NK-92 treated with Interleukin-12 subunit alpha and Interleukin-12 subunit beta, amount 100 ng/mL, for 24 hours (cell line): ENCODE data around the gene ILKAP.
"Not testable (repeated sequence)": the region's sequence is repeated elsewhere in the genome, so short reads cannot be mapped to it uniquely, and the experiment has no call there.

Source experiments
- DNase-seq: peaks from one replicate; lab custom pipeline; 2025; lab: John Stamatoyannopoulos, UW

Gene ILKAP

DNA sequence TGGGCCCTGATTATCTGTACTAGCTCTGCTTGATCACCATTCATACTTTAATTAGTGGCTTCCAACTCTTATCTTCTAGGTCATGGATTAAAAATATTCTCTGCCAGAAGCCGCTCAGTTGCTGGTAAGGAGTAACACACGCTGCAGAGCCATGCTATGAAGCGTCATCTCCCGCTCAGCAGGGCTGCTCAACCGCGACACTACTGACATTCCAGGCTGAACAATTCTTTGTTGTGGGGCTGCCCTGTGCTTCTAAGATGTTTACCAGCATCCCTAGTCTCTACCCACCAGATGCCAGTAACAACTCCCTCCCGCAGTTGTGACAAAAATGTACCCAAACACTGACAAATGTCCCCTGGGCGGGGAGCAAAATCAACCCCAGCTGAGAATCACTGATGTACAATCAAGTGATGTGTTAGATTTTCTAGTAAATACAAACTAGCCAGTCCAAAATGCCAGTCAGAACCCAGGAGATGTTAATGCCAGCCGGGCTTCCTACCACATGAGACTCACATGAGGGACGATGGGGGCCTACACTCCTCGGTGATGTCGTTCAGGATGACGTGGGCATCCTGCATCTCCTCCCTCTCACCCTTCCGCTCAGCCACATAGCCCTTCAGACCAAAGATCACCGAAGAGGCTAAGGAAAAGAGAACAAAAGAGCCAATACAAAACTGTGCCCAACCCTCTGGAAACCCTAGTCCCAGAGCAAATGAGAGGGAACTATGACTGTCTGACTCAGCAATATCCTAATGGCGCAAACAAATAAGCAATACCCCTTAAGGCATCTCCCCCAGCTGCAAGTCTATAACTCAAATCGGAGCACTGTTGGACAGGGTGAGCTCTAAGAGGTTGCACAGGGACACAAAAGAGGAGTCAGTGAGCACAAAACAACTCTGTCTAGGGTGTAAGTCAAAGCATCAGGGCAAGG, 15.6 kb downstream of the ILKAP start:
- DNase-seq: no peak

DNA sequence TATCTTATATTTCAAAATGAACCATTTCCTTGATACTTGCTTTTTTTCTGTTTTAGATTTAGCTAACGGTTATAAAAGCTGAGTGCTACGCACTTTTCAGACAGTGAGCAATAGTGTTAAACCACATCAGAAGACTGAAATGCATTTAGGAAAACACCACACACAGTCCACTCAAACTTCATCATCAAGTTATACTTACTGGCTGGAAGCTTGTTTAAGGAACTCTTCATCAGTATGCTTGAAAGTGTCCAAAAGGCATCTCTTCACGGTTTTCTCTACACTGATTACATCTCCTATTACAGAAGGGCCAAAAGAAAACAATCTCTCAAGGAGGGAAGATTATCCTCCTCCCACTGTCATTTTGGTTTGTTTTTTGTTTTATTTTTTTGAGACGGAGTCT, 19.7 kb downstream of the ILKAP start:
- no peak for DNase-seq

DNA sequence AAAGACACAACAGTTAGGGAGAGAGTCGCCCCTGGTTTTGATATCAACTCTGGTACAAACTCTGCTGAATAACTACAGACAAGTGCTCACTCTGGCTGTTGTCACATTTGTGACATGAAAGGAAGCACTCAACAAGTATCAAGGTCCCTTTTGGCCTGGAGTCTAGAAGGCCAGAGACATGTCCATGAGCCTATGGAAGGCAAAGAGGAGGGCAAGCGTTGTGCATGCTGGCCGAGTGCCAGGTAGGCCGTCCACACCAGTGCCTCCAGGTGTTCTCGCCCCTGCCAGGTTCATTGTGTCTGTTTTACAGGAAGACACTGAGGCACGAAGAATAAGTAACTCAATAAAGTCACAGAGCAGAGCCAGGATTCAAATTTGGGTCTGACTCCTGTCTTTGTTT, 21.1 kb downstream of the ILKAP start:
- DNase-seq: no peak

DNA sequence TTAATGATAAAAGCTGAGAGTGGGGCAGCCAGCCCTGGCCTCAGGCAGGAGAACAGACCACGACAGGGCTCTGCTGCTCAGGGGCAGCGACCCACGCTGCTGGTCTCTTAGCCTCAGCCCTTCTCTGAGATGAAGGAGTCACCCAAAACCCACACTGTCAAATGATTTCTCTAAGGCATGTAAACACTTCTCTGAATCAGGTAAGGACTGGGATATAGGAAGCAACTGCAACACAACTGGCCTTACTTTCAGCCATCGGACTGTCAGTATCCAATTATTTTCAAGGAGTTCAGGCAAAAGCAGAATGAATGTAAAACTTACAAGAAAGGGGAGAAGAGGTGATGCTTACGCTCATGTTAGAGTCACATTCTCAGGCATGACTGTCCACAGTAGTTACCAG, 22.9 kb downstream of the ILKAP start:
- no peak for DNase-seq

DNA sequence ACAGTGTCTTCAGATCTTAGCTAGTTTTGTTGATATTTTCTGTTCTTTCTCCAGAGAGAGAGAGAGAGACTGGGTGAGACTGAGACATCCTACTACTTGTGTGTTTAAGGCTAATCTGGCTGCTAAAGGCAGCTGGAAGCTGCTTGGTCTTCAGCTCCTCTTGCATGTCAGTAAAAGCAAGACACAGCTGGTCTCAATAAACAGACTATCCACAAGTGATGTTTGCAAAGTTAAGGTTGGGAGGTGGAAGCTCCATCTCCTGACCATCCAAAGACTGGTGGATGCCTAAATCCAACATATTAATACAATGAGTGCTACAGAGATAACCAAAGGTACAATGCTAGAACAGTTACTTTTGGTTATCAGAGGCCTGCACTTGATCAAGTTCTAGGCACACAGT, 26.9 kb downstream of the ILKAP start:
- DNase-seq: no peak

DNA sequence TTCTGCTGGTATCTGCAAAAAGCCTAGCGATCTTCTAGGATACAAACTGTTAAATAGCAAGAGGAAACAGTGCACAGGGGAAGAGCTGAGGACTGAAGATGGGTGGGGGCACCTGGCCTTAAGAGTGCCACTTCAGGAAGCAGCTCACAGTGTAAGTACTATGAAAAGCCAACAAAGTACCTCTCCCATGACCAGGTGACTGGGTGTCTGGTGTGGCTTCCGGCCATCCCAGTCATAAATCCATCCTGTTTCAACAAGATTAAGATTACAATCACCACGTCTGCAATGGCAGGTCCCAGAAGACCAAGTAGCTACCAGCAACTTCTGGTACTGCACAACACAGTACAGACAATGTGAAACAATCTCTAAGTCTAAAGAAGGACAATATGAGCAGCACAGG, 28.8 kb downstream of the ILKAP start:
- DNase-seq: no peak

DNA sequence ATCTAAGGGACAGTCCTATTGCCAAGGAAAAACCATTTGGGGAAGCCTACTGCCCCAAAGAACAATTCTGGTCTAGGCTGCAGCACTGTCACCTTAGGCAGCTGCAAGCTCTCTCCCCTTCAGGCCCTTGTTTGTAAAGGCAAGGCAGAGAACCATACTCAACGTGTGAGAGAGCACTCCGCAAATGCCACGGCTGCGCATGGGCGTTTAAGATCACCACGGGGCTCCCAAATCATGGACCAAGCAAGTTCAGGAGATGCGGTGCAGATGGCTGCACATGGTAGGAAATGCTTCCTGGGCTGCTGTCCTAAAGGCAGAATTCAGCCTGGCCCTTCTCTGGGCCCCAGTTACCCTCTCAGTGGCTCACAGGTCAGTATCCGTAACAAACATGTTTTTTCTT, 29.2 kb downstream of the ILKAP start:
- no peak for DNase-seq

DNA sequence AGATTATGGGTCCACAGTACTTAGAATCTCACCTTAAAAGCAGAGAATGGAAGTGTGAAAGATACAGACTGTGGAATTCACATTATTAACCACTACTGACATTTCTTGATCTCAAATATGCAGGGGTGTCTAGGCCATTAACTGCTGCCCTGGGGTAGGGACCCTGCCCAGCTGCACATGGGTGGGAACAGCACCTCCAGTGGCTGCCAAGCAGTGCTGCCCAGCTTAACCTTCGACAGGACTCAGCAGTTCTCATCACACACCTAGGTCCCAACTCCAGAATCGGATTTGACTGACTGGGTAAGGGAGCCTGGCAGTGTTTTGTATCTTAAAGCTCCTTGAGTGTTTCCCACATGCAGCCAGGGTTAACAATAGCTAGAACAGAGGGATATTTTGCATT, 29.8 kb downstream of the ILKAP start:
- no peak for DNase-seq

DNA sequence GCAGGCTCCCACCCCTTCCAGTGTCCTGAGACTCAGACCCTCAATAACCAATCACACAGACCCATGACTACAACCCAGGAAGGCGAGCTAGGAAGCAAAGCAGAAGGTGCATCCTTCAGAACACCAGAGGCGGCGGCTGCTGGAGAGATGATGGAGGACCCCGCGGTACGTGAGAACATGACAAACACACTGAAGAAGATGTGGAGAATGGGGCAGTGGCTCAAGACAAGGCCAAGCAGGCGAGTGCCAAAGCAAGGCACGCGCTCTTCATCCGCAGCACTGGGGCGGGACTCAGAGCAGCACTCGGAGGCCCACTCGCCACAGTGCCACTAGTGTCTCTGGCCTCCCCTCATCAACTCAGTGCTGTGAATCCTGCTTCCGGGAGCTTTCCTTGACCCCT, 31.1 kb downstream of the ILKAP start:
- no peak for DNase-seq

DNA sequence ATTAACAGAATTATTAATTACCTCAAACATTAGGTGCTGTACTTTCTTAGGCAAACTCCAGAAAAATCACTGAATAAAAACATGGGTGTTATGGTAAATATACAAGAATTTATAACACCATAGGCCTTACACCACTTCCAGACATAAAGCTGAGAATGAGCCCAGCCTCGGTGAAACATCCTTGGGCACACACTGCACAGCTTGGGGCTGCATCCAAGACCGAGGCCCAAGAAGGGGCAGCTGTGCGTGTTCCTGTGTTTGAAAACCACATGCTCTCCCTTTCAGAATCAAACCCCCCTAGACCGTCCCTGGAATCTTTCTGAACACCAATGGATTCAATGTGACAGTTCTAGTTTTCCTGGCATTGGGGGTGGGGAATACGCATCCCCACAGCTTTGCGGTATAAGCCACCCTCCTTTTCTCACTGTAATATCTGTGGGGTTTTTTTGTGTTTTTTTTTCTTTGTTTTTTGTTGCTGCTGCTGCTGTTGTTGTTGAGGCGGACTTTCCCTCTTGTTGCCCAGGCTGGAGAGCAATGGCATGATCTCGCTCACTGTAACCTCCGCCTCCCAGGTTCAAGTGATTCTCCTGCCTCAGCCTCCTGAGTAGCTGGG, 31.8 kb downstream of the ILKAP start:
- no peak for DNase-seq

DNA sequence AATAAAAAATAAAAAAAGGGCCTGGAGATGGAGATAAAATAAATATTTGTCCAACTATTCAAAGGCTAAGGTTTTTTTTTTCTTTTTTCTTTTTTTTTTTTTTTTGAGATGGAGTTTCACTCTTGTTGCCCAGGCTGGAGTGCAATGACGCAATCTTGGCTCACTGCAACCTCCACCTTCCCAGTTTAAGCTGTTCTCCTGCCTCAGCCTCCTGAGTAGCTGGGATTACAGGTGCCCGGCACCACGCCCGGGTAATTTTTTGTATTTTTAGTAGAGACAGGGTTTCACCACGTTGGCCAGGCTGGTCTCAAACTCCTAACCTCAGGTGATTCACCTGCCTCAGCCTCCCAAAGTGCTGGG, 32.4 kb downstream of the ILKAP start:
- not testable (repeated sequence) for DNase-seq

DNA sequence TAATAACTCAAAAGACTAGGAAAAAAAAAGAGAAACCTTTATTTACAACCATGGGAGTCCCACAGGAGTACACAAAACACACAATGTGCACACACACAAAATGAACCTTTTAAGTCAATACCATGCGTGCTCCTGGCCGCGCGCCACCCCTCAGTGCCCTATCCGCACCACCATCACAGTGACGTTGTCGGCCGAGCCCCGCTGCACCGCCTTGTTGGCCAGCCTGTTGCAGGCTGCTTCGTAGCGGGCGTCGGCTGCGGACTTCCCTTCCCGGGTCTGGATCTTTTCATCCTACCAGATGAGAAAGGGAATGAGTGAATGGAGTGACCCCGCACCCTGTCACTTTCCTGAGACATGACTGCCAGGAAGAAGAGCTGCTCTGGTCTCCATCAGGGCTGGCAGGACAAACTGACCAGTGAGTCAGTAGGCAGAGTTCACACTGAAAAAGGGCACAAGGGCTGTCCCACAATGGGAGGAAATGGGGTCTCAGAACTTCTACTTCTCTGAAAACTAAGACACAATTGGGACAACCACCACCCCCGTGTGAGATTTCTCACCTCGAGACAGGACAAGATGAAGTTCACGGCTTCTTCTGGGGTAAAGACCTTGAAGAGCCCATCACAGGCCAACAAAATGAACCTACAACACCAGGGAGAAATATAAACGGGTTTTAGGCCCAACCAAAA, 33.0 kb downstream of the ILKAP start:
- DNase-seq: no peak

DNA sequence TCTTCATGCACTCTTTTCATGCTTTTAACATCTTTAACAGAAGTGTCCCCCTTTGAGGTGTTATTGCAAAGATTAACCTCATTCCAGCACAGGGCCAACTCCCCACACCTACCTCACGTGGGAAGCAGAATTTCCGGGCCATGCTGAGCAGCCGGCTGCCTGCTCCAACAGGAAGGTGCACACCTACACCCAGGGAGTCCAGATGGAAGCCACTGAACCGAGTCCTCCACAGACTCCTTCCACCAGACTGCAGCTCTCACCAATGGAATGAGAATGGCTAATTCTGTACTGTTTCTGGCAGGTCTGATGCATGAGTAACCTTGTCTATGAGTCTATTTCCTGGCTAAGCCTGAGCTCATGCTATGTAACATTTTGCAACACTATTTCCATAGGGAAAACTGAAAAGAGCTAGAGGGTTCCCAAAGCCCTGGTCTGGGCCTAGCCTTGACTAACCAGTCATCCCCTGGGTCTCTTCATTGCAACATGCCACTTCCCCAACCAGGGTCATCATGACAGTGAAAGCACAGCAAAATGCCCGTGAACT, 33.7 kb downstream of the ILKAP start:
- DNase-seq: no peak

DNA sequence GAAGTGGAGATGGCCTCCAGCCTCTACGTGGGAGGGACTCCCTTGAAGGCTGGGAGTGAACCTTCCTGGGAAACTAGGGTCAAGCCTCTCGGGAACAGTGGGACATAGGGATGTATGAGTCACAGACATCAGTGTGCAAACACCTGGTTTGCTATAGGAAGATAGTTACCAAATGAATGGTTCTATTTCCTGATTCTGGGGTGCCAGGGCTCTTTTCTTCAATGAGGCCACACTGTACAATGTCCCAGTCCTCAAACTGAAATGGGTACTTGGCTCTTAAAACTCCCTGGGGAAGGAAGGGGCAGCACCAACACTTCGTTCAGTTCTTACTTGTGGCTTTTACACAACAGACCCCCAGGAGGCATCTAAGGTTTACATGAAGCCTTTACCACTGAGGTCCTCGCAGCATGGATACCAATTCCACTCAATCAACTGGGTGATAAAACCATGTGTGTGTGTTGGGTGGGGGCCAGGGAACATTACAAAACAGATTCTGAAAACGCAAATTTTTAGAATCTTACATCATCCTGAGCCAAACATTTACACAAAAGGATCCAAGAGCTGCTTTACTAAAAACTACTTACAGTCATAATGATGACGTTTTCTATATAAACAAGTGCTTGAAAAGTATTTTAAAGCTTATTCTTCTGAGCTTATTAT, 34.3 kb downstream of the ILKAP start:
- no peak for DNase-seq

DNA sequence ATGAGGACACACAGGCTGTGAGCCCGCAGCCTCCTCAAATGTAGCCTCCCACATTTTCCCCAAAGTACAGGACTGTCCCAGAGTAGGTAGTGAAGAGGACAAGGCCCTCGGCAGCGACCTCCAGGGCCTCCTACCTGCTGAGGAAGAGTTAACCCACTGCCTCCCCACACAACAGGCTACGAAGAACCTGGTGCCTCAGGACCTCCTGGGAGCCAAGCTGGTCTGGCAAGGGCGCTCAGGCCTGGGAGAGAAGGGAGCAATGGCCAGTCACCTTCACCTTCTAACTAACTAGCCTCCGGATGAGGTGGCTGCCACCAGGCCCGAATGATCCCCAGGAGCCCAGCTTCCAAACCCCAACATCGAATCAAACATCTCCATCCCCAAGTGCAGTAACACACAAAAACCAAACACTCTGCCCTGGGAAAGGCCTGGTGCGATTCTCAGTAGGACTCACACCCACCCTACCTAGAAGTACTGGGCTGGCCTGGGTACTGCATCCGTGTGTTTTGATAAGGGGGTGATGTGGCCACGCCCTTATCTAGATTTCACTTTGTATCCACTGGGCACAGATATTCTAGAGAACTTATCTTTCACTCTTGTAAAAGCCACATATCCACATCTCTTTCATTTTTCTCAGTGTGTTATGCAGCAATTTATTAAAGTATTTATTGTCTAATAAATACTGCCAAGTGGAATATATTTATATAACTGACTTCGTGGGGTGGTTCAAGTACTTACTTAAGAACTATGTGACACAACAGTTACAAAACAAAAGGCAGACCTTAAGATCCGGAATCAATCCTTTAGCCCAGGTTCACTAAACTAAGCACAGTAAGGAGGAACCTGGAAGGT, 35.1 kb downstream of the ILKAP start:
- no peak for DNase-seq

DNA sequence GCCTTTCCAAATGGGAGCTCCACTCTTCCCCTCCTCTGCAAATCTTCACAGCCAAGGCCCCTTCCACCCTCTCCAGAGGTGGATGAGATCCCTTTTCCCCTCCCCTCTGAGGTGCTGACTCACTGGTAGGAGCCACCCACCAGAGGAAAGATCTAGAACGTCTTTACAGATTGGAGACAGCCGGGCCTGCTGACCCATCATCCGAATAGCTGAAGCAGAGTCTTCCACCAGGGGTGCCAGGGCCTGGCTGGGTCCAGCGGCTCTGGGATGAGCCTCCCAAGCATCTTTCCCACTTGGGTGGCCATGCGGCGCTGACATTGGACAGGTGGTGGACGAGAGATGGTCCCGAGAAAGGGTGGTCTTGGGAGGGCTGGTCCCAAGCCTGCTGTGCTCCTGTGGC, 35.7 kb downstream of the ILKAP start:
- DNase-seq: no peak

DNA sequence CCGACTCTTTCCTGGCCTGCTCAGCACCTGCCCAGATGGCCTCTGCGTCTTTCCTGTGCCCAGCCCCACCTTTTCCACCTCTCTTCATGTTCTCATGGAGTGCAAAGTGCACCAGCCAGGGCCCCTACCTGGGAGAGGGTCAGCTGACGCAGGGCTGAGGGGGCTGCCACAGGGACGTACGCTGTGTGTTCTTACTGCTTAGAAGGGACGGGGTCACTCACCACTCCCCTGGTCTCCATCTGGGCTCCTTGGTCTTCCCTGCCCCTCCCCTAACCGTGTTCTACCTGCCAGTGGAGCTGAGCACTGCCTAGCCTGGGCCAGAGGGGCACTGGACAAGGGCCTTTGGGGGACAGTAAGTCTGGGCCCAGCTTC, 36.2 kb downstream of the ILKAP start:
- no peak for DNase-seq

DNA sequence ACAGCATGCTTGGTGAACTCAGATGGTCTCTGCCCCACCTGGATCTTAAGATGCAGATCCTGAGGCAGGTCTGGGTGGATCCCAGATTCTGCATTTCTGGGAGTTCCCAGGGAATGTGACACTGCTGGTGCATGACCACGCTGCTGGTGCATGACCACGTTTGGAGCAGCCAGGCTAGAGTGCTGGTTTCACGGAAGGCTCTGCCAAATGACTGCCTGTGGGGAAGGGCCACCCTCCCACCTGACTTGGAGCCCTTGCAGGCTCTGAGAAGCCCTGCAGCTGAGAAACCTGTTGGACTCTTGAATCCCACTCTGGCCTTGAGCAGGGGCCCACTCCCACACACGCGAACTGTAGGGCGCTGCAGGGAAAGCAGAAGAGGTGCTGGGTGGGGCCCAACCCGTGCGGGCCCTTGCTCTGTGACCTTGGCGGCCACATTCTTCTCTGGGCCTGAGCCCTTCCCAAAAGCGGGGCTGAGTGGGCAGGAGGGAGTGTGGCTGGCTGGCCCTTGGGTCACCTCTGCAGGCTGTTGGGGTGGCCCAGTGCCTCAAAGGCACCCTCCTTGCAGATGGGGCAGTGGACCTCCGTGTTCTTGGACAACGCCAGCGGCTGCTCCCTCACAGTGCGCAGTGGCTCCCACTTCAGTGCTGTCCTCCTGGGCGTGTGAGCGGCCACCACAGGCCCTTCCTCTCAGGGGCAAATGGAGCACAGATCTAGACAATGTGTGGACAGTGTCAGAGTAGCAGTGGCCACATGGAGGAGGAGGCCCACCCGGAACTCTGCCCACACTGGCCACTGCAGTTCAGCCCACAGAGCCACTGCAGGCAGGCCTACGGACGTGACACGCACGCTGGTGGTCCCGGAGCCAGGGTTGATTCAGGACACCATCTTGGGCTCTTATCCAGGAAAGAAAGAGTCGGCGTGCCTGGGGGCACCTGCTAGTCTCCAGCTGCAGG, 36.8 kb downstream of the ILKAP start:
- no peak for DNase-seq

DNA sequence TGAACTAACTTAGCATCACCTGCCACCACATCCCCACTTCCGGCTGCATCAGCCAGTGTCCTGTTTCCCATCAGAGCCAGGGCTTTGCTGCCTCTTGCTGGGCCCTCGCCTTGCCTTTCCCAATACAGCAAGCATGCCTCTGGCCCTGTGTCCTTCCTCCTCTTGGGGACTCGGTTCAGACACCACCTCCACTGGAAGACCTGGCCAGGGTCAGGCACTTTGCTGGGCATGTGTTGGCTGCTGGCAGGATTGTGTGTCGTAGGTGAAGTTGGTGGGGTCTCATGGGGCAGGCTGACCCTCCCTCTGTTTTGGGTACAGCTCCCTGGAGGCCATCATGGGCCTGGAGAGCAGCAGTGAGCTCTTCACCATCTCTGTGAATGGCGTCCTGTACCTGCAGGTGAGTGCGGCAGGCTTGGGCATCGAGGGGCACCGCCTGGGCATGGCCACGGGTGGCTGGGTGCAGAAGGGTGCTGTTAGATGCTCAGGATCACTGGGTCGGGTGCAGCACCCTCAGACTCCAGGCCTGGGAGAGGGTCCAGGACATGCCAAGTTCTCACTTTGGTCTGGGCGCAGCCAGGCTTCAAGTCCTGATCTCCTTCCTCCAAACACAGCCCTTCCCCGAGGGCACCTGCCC, 38.1 kb downstream of the ILKAP start:
- no peak for DNase-seq

DNA sequence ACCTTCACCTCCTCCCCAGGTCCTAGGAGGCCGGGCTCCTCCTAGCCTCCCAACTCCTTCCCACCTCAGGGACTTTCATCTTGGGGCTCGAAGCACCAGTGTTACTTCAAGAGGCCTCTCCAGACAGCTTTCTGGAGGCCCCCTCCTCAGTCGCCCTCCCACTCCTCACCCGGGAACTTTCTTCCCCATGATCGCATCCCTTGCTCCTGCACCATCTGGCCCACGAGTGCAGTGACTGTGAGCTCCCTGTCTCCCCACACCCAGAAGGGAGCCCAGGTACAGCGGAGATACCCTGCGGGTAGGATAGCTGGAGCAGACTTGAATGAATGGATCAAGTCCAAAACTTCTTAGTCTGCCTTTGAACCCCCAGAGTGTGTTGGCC, 38.6 kb downstream of the ILKAP start:
- DNase-seq: no peak
